Osteocyte (in vitro differentiated cells): Measurements from ENCODE around the gene GOLPH3L. TPM values are rescaled to one million over a fixed set of nuclear protein-coding genes. Genes with fewer than 3 reads are reported as not detected.
"Not testable (repeated sequence)": the region's sequence is repeated elsewhere in the genome, so short reads cannot be mapped to it uniquely, and the experiment has no call there.

ENCODE experiments used
- DNase-seq: peaks from one replicate; pipeline ENCODE4 v3.0.0; 2021; ENCODE audit warnings: mixed read lengths; ENCODE audit not compliant: unreplicated experiment; ENCODE audit errors: extremely low spot score
- H3K27ac Mint-ChIP-seq: one replicate; pipeline ENCODE4 v1.8.0; 2021; ENCODE audit warnings: mild to moderate bottlenecking, mixed read lengths; ENCODE audit not compliant: unreplicated experiment
- H3K27me3 Mint-ChIP-seq: one replicate; pipeline ENCODE4 v1.8.0; 2021; ENCODE audit warnings: mixed read lengths; ENCODE audit not compliant: unreplicated experiment
- H3K36me3 Mint-ChIP-seq: one replicate; pipeline ENCODE4 v1.8.0; 2021; ENCODE audit warnings: mixed read lengths; ENCODE audit not compliant: unreplicated experiment
- H3K4me1 Mint-ChIP-seq: one replicate; pipeline ENCODE4 v1.8.0; 2021; ENCODE audit warnings: mixed read lengths; ENCODE audit not compliant: unreplicated experiment
- H3K4me3 Mint-ChIP-seq: one replicate; pipeline ENCODE4 v1.8.0; 2021; ENCODE audit warnings: mild to moderate bottlenecking, moderate library complexity, mixed read lengths; ENCODE audit not compliant: unreplicated experiment
- H3K9me3 Mint-ChIP-seq: one replicate; pipeline ENCODE4 v1.8.0; 2021; ENCODE audit warnings: mixed read lengths; ENCODE audit not compliant: unreplicated experiment
- total RNA-seq: library from RNA; stranded (reverse); gene quantifications from 2 replicates; pipeline ENCODE4 v1.2.1, GENCODE V29; 2021
- TF ChIP-seq, protein P1 (sequence below): fragments of 200-600 bp; sonication (generic); IDR thresholded peaks from 2 replicates; pipeline ENCODE4 v1.5.0; 2021; ENCODE audit warnings: antibody characterized with exemption, mild to moderate bottlenecking, moderate library complexity

Gene GOLPH3L
- total RNA-seq, 1 donor from 2014 or later = 27.4 TPM

DNA sequence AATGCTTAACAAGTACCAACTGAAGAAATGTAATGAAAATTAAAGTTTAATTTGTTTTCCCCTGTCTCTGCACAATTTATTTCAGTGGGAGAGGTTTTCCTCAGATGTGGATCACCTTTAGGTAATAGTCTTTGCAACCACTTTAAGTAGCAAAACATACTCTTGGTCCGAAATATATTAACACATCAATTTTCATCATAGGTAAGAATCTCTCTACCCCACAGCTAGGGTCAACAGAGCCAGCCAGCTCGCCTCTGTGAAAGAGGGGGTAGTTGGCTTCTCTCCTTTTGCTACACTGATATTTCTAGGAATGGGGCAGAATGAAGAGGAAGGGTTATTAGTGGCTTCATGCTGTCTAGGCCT, 92.7 kb downstream of the GOLPH3L start:
- peaks cover 13% of the 10 kb centered on the region for H3K4me1 Mint-ChIP-seq
- no peaks in the 10 kb centered on the region for H3K9me3 Mint-ChIP-seq
- no peak for DNase-seq
- TF ChIP-seq, protein P1, sequence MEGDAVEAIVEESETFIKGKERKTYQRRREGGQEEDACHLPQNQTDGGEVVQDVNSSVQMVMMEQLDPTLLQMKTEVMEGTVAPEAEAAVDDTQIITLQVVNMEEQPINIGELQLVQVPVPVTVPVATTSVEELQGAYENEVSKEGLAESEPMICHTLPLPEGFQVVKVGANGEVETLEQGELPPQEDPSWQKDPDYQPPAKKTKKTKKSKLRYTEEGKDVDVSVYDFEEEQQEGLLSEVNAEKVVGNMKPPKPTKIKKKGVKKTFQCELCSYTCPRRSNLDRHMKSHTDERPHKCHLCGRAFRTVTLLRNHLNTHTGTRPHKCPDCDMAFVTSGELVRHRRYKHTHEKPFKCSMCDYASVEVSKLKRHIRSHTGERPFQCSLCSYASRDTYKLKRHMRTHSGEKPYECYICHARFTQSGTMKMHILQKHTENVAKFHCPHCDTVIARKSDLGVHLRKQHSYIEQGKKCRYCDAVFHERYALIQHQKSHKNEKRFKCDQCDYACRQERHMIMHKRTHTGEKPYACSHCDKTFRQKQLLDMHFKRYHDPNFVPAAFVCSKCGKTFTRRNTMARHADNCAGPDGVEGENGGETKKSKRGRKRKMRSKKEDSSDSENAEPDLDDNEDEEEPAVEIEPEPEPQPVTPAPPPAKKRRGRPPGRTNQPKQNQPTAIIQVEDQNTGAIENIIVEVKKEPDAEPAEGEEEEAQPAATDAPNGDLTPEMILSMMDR = no peak
- no peaks in the 10 kb centered on the region for H3K27me3 Mint-ChIP-seq
- H3K27ac Mint-ChIP-seq = peak overlapping the region; percentile 99
- H3K4me3 Mint-ChIP-seq = no peak overlapping the region
- peaks cover 7% of the 10 kb centered on the region for H3K36me3 Mint-ChIP-seq

DNA sequence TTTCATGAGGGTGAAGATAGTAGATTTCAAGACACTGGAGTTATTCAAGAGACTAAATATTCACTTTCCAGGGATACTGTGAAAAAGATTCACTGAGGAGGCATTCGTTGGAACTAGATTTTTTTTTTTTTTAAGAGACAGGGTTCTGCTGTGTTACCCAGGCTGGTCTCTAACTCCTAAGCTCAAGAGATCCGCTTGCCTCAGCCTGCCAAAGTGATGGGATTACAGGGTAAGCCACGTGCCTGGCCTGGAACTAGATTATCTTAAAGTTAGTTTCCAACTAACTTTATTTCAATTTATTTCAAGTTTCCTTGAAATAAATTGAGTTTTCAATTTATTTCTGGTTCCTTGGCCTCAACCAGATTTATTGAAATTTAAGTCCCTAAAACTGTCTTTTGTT, 93.2 kb downstream of the GOLPH3L start:
- H3K4me1 Mint-ChIP-seq = peaks cover 13% of the 10 kb centered on the region

DNA sequence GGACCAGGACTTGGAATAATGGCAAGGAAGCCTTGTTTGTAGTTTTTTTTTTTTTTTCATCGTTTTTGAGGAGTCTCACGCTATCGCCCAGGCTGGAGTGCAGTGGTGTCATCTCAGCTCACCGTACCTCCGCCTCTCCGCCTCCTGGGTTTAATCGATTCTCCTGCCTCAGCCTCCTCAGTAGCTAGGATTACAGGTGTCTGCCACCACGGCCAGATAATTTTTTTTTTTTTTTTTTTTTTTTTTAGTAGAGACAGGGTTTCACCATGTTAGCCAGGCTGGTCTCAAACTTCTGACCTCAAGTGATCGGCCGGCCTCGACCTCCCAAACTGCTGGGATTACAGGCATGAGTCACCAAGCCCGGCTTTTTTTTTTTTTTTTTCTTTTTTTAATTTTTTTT, 94.6 kb downstream of the GOLPH3L start:
- H3K9me3 Mint-ChIP-seq, H3K4me3 Mint-ChIP-seq, H3K27ac Mint-ChIP-seq, H3K36me3 Mint-ChIP-seq, DNase-seq, H3K27me3 Mint-ChIP-seq: not testable (repeated sequence)
- H3K4me1 Mint-ChIP-seq = peaks cover 13% of the 10 kb centered on the region

More for the DNA sequence above, 93.2 kb downstream of the GOLPH3L start:
- DNase-seq = no peak
- Mint-ChIP-seq H3K27me3 (no peaks in the 10 kb centered on the region), H3K27ac (peak overlapping the region; percentile 99), H3K9me3 (no peaks in the 10 kb centered on the region), H3K36me3 (peaks cover 7% of the 10 kb centered on the region), H3K4me3 (no peak overlapping the region)
- TF ChIP-seq, protein P1 = no peak

DNA sequence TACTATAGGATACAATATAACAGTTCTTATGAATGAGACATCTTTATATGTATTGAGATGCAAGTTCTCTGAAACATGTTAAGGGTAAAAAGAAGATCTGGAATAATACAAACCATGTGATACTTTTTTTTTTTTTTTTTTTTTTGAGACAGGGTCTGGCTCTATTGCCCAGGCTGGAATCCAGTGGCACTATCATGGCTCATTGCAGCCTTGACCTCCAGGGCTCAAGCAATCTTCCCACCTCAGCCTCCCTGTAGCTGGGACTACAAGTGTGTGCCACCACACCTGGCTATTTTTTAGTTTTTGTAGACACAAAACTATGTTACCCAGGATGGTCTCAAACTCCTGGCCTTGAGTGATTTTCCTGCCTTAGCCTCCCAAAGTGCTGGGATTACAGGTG, 95.4 kb downstream of the GOLPH3L start:
- H3K4me3 Mint-ChIP-seq = no peak overlapping the region
- TF ChIP-seq, protein P1 = no peak
- DNase-seq = no peak
- no peaks in the 10 kb centered on the region for H3K9me3 Mint-ChIP-seq
- H3K27me3 Mint-ChIP-seq = no peaks in the 10 kb centered on the region
- H3K36me3 Mint-ChIP-seq = peaks cover 7% of the 10 kb centered on the region
- H3K27ac Mint-ChIP-seq = no peak overlapping the region
- H3K4me1 Mint-ChIP-seq = peaks cover 13% of the 10 kb centered on the region

DNA sequence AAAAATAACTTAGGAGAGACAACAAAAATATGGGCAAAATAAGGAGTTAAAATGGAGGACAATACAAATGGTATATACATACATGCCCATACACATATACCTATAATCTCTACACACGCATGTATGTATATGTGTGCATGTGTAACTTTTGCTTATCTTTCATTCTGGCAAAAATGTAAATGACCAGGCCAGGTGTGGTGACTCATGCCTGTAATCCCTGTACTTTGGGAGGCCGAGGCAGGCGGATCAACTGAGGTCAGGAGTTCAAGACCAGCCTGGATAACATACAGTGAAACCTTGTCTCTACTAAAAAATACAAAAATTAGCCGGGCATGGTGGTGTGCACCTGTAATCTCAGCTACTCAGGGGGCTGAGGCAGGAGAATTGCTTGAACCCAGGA, 98.6 kb downstream of the GOLPH3L start:
- not testable (repeated sequence) for H3K27ac Mint-ChIP-seq, H3K36me3 Mint-ChIP-seq, H3K27me3 Mint-ChIP-seq, DNase-seq, H3K9me3 Mint-ChIP-seq, H3K4me3 Mint-ChIP-seq, H3K4me1 Mint-ChIP-seq

DNA sequence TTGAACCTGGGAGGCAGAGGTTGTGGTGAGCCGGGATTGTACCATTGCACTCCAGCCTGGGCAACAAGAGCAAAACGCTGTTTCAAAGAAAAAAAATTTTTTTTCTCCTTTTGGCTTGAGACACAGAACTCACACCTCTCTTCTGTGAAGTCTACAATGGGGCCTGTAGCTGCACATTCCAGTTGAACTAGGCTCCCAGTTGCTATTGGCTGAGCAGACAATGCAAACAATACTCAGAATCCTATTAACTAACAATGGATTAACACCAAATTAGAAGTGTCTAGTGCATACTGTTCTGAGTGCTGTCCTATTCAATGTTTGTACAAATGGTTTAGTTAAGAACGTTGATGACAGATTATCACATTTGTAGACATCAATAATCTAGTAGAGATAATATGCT, 100.0 kb downstream of the GOLPH3L start:
- Mint-ChIP-seq H3K4me1 (no peaks in the 10 kb centered on the region), H3K27ac (no peak overlapping the region), H3K4me3 (no peak overlapping the region), H3K9me3 (no peaks in the 10 kb centered on the region), H3K36me3 (peaks cover 7% of the 10 kb centered on the region), H3K27me3 (no peaks in the 10 kb centered on the region)
- TF ChIP-seq, protein P1 = no peak
- no peak for DNase-seq

Other genes with a start within 250 kb of the GOLPH3L start
- 18.8 and 23.2 TPM in 2 replicates for gene TARS2, start 209.7 kb downstream of the GOLPH3L start, total RNA-seq
- 17.4 and 19.8 TPM in 2 replicates for gene ECM1, start 189.0 kb downstream of the GOLPH3L start, total RNA-seq
- gene FALEC, start 181.4 kb downstream of the GOLPH3L start, total RNA-seq = not detected in 2 replicates
- 2.3 and 2.6 TPM in 2 replicates for gene ADAMTSL4, start 147.7 kb downstream of the GOLPH3L start, total RNA-seq
- gene MCL1, start 117.5 kb downstream of the GOLPH3L start, total RNA-seq = 275 and 296 TPM in 2 replicates
- gene ENSA, start 67.5 kb downstream of the GOLPH3L start, total RNA-seq = 111 and 116 TPM in 2 replicates
- gene HORMAD1, start 23.7 kb upstream of the GOLPH3L start, total RNA-seq = not detected in 2 replicates
- 4.4 and 6.9 TPM in 2 replicates for gene CTSS, start 68.6 kb upstream of the GOLPH3L start, total RNA-seq
- gene CTSK, start 111.1 kb upstream of the GOLPH3L start, total RNA-seq = 51.6 and 53.6 TPM in 2 replicates
- gene ARNT, start 179.4 kb upstream of the GOLPH3L start, total RNA-seq = 42.9 and 44.2 TPM in 2 replicates
- gene CTXND2, start 190.0 kb upstream of the GOLPH3L start, total RNA-seq = not detected in 2 replicates
- gene SETDB1, start 229.2 kb upstream of the GOLPH3L start, total RNA-seq = 53.5 and 59.8 TPM in 2 replicates